Epithelial cell of esophagus (primary cell): ENCODE data around the gene PRR23E.

Experiments used
- DNase-seq: peaks from one replicate; pipeline ENCODE4 v3.0.0; 2010; ENCODE audit warnings: low read depth
- H3K4me3 ChIP-seq: 2 replicates; pipeline ENCODE4 v1.5.1; 2011; ENCODE audit warnings: mild to moderate bottlenecking, low read length, control low read depth
- CTCF ChIP-seq: IDR thresholded peaks from 2 replicates; pipeline ENCODE4 v1.5.1; 2011; ENCODE audit warnings: low read depth, mild to moderate bottlenecking, low read length, control low read depth, inconsistent platforms; ENCODE audit not compliant: insufficient read depth; ENCODE audit errors: missing control alignments

Gene PRR23E

DNA sequence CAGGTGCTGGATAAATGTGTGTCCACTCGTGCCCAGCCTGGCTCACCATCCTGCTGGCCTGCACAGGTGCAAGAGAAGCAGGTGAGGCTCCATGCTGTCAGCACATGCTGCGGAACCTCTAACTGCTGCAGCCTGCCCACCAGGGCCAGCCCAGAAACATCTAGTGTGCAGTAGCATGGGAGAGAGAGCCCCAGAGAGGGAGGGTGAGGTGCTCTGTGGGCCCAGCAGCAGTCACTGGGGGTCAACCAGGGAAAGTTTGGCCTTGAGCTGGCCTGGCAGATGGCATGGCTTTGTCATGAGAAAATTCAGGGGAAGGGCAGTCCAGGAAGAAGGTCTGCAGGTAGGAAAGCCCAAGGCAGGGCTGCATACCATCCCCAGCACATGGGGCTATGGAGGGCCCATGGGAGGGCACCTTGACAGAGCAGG lies 18.2 kb upstream of the PRR23E start:
- no peak overlapping the region for H3K4me3 ChIP-seq
- DNase-seq = no peak
- no peak for TF ChIP-seq CTCF

DNA sequence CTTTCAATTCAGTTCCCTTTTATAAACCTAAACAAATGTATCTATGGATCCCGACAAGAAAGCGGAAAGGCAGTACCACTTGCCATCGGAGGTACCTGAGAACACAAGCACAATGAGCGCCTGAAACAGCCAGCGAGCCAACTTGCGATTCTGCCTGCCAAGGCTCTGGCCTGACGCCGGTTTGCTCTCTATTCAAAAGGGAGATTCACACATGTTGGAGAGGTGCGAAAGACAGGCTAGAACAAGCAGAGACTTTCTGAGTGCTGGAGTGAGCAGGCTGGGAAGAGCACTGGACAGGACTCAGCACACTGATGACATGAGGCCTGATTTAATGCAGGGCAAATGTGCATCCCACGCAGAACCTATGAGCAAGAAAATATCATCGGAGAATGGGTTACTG lies 17.7 kb upstream of the PRR23E start:
- H3K4me3 ChIP-seq = no peak overlapping the region
- peak; percentile 17 for DNase-seq
- TF ChIP-seq CTCF = no peak

GRCh38 chr3:127177226-127177625 lies 15.7 kb upstream of the PRR23E start:
- DNase-seq = peak; percentile 30
- peak; percentile 39 for TF ChIP-seq CTCF
- H3K4me3 ChIP-seq = no peak overlapping the region

- no peak for TF ChIP-seq CTCF
- no peak overlapping the region for H3K4me3 ChIP-seq
- no peak for DNase-seq
Observed at GRCh38 chr3:127180859-127181258, 12.1 kb upstream of the PRR23E start.

GRCh38 chr3:127182431-127182830 lies 10.5 kb upstream of the PRR23E start:
- DNase-seq = no peak
- H3K4me3 ChIP-seq = no peak overlapping the region
- no peak for TF ChIP-seq CTCF

DNA sequence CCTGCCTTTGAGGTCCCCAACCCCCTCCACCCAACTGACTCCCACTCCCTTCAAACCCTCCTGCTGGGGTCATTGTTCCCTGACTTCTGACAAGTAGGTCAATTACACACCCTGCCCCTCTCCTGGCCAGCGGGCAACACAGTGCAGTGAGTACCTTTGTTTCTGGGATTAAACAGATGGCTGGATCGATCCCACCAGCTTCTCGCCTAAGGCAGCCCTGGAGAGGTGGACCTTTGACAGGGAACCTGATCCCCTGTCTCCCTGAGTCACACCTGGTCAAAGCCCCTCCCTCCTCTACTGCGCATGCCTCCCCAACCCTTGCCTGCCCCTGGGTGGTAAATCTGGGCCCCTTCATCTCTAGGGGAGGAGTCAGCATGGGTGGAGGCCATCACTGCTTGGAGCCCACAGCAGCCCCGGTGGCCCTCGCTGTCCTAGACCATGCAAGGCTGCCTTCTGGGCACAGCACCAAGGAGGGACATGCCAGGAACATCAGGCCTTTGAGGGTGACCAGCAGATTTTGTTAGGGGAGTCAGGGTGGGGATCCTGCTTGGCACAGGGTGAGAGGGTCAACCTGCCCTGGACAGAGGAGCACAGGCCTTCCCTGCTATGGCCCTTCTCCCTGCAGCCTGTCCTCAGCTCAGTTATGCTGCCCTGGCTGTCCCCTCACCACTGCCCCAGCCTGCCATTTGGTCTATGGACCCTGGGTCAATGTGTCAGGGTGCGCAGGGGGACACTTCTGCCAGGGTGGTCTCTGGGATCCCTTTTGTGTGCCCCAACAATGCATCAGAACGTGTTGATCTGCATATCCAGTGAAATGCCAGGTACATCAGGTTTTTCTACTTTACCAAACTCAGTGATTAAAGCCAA lies 9.8 kb upstream of the PRR23E start:
- H3K4me3 ChIP-seq = no peak overlapping the region
- no peak for TF ChIP-seq CTCF
- no peak for DNase-seq
